ENCODE results near the gene ATL2. TPM values are rescaled to one million over a fixed set of nuclear protein-coding genes. Genes with fewer than 3 reads are reported as not detected.
"Not testable (repeated sequence)": the region's sequence is repeated elsewhere in the genome, so short reads cannot be mapped to it uniquely, and the experiment has no call there.

The ATL2 gene
- total RNA-seq, 2 donors from 2014 or later = 54.9 to 66.5 TPM

DNA sequence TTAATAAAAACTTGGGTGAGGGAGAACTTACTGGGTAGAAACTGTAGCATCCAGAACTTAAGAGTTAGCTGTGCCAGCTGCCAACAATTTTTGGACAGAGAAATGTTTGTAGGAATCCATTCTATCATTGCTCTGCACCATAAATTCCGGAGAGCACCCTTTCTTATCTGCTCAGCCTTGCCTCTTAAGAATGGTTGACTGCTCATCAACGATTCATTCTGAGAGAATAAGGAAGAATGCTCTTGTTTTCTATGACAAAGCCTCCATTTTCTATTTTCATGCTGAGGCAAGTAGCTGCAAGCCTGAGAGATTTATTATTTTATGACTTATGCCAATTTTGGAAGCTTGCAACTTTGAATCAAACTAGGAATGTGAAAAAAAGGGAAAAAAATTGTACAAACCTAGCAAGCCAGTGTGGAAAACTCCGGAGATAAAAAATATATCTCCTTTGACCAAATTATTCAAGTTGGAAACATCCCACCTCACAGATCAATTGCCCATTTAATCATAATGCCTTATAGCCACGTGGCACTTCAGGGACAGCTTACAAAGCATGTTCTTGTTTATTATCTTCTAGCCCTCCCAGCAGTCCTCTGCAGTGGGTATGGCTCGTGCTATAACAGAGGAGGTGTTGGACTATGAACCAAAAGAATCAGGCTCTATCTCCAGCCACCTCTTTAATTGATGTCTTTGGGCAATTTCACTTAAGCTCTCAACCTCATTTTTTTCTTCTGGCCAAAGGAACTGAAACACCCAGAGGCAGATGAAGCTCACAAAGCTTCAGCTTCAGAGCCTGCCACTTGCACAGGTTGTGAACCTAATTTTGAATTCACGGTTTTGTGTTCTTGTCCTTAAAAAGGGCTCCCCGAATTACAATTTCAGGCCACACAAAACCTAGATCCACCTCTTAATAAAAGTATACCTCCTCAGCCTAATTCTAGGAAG is 40.9 kb upstream of the ATL2 start:
- H3K27me3 ChIP-seq = no peaks in the 10 kb centered on the region
- no peaks in the 10 kb centered on the region for H3K4me1 ChIP-seq
- no peaks in the 10 kb centered on the region for H3K9me3 ChIP-seq
- intact Hi-C loops (cut with DNase I) = no loop called here
- H3K4me3 ChIP-seq = no peak overlapping the region
- DNase-seq = no peak
- no peaks in the 10 kb centered on the region for H3K36me3 ChIP-seq
- TF ChIP-seq CTCF (IDR thresholded peaks at IDR 0.05) = no peak
- H3K27ac ChIP-seq = no peak overlapping the region
- H3K9ac ChIP-seq (ENCODE audit: low read depth in 2 of 2, low read length in 2 of 2) = no peak overlapping the region

DNA sequence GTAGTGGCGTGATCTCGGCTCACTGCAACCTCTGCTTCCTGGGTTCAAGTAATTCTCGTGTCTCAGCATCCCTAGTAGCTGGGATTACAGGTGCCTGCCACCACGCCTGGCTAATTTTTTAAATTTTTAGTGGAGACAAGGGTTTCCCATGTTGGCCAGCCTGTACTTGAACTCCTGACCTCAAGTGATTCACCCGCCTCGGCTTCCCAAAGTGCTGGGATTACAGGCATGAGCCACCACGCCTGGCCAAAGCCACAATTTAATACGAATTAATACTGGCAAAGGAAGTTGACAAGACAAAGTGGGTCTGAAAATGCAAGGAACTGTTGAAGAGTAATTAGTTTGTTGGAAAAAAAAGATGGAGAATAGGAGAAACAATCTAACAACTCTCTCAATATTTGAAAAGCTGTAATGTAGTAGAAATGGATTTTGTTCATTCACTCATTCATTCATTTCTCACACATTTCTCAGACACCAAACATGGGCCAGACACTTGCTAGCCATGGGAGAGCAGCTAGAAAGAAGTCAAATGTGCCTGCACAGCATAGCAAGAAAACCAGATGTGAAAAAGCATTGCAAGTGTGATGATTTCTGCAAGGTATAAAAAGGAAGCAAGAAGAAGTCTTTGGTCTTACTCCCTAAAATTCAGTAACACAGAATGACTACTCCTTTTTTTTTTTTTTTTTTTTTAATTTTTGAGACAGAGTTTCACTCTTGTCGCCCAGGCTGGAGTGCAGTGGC is 39.4 kb upstream of the ATL2 start:
- no peak for TF ChIP-seq CTCF (IDR thresholded peaks at IDR 0.05)
- no peak overlapping the region for H3K27ac ChIP-seq
- no peaks in the 10 kb centered on the region for H3K27me3 ChIP-seq
- no peaks in the 10 kb centered on the region for H3K4me1 ChIP-seq
- H3K4me3 ChIP-seq = no peak overlapping the region
- no peak overlapping the region for H3K9ac ChIP-seq (ENCODE audit: low read depth in 2 of 2, low read length in 2 of 2)
- intact Hi-C loops (cut with DNase I) = no loop called here
- no peaks in the 10 kb centered on the region for H3K9me3 ChIP-seq
- H3K36me3 ChIP-seq = no peaks in the 10 kb centered on the region
- DNase-seq = no peak

- Histone ChIP-seq H3K36me3 (no peaks in the 10 kb centered on the region), H3K27ac (no peak overlapping the region), H3K9me3 (no peaks in the 10 kb centered on the region), H3K4me3 (no peak overlapping the region), H3K4me1 (no peaks in the 10 kb centered on the region), H3K9ac (ENCODE audit: low read depth in 2 of 2, low read length in 2 of 2) (no peak overlapping the region), H3K27me3 (no peaks in the 10 kb centered on the region)
- intact Hi-C loops (cut with DNase I) = no loop called here
- no peak for TF ChIP-seq CTCF (IDR thresholded peaks at IDR 0.05)
- no peak for DNase-seq
These were observed 38.7 kb upstream of the ATL2 start for GRCh38 chr2:38415728-38416291.

DNA sequence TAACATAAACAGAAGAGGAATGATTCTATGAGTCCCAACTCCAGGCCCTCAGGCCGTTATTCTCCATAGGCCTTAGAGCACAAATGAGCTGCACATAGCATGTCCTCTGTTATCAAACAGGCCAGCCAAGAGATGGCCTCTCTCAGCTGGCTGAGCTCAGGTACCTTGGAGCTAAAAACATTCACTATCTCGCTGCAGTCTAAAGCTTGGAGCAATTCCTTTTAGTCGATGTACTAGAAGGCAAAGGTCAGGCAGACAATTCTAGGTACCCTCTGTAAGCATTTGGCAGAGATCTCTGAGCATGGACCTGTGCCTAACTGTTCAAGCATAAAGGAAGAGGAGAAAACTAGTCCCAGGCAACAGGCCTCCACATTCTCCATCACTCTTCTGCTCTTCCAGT is 38.0 kb upstream of the ATL2 start:
- Histone ChIP-seq H3K9ac (ENCODE audit: low read depth in 2 of 2, low read length in 2 of 2) (no peak overlapping the region), H3K4me3 (no peak overlapping the region), H3K36me3 (no peaks in the 10 kb centered on the region), H3K27me3 (no peaks in the 10 kb centered on the region), H3K27ac (no peak overlapping the region), H3K9me3 (no peaks in the 10 kb centered on the region), H3K4me1 (no peaks in the 10 kb centered on the region)
- no peak for TF ChIP-seq CTCF (IDR thresholded peaks at IDR 0.05)
- intact Hi-C loops (cut with DNase I) = no loop called here
- DNase-seq = no peak

- intact Hi-C loops (cut with DNase I); H3K27ac ChIP-seq; H3K4me1 ChIP-seq; DNase-seq; H3K9ac ChIP-seq (ENCODE audit: low read depth in 2 of 2, low read length in 2 of 2); H3K4me3 ChIP-seq; H3K9me3 ChIP-seq; H3K27me3 ChIP-seq; H3K36me3 ChIP-seq: not testable (repeated sequence)
These were observed 35.3 kb upstream of the ATL2 start for GRCh38 chr2:38412235-38412871.
